Neuronal stem cell (in vitro differentiated cells): ENCODE data around the gene MEGF6.

Experiments
- DNase-seq: peaks from one replicate; pipeline ENCODE4 v3.0.0-alpha.2; 2013; ENCODE audit warnings: low spot score
- H2AFZ ChIP-seq: one replicate; pipeline ENCODE4 v1.6.1; 2013; ENCODE audit warnings: mild to moderate bottlenecking, low read length, inconsistent platforms
- H2AK5ac ChIP-seq: 2 replicates; pipeline ENCODE4 v1.6.1; 2013; ENCODE audit warnings: low read depth, mild to moderate bottlenecking, inconsistent platforms, low read length, moderate library complexity, mixed read lengths
- H2BK120ac ChIP-seq: 2 replicates; pipeline ENCODE4 v1.6.1; 2013; ENCODE audit warnings: low read depth, mild to moderate bottlenecking, inconsistent platforms, low read length, moderate library complexity, mixed read lengths
- H2BK12ac ChIP-seq: one replicate; pipeline ENCODE4 v1.6.1; 2013; ENCODE audit warnings: low read length, inconsistent platforms
- H2BK15ac ChIP-seq: 2 replicates; pipeline ENCODE4 v1.6.1; 2013; ENCODE audit warnings: mild to moderate bottlenecking, low read length, inconsistent platforms, mixed read lengths
- H2BK5ac ChIP-seq: one replicate; pipeline ENCODE4 v1.6.1; 2013; ENCODE audit warnings: inconsistent platforms, mild to moderate bottlenecking, low read length, moderate library complexity
- H3K14ac ChIP-seq: one replicate; pipeline ENCODE4 v1.6.1; 2013; ENCODE audit warnings: low read length, inconsistent platforms
- H3K18ac ChIP-seq: 2 replicates; pipeline ENCODE4 v1.6.1; 2013; ENCODE audit warnings: low read length, inconsistent platforms
- H3K23ac ChIP-seq: 2 replicates; pipeline ENCODE4 v1.6.1; 2013; ENCODE audit warnings: low read depth, mild to moderate bottlenecking, mixed read lengths, low read length, inconsistent platforms; ENCODE audit not compliant: poor library complexity
- H3K27ac ChIP-seq: replicated peaks from 3 replicates; pipeline ENCODE4 v1.5.1; 2013; ENCODE audit warnings: low read length, inconsistent platforms
- H3K27me3 ChIP-seq, 3 experiments: 2 replicates each; pipeline ENCODE4 v1.6.1; 2013; ENCODE audit warnings: low read length in 3 of 3, mild to moderate bottlenecking in 2 of 3, inconsistent platforms in 1 of 3, low read depth in 1 of 3, mixed read lengths in 1 of 3, moderate library complexity in 1 of 3; ENCODE audit not compliant: control insufficient read depth in 3 of 3, insufficient read depth in 3 of 3
- H3K36me3 ChIP-seq, 2 donors: replicated peaks in 1 of 2; 2 replicates each; pipeline ENCODE4 v1.6.1; 2013; ENCODE audit warnings: low read length in 2 of 2; ENCODE audit not compliant: control insufficient read depth in 2 of 2, insufficient read depth in 2 of 2
- H3K4ac ChIP-seq: 2 replicates; pipeline ENCODE4 v1.6.1; 2013; ENCODE audit warnings: inconsistent platforms, mild to moderate bottlenecking, low read length, moderate library complexity
- H3K4me1 ChIP-seq, 2 donors: 1 replicate in 1 of 2; 2 replicates in 1 of 2; pipeline ENCODE4 v1.6.1; 2013; ENCODE audit warnings: low read length in 2 of 2, low read depth in 1 of 2; ENCODE audit not compliant: control insufficient read depth in 2 of 2, insufficient read depth in 1 of 2
- H3K4me2 ChIP-seq: one replicate; pipeline ENCODE4 v1.6.1; 2013; ENCODE audit warnings: mild to moderate bottlenecking, low read length, inconsistent platforms; ENCODE audit not compliant: insufficient read depth, poor library complexity, severe bottlenecking
- H3K4me3 ChIP-seq, 2 donors: 2 replicates each; pipeline ENCODE4 v1.5.1; 2013; ENCODE audit warnings: low read length in 2 of 2, mild to moderate bottlenecking in 2 of 2, inconsistent platforms in 1 of 2, moderate library complexity in 1 of 2
- H3K79me1 ChIP-seq: one replicate; pipeline ENCODE4 v1.6.1; 2013; ENCODE audit warnings: low read depth, mild to moderate bottlenecking, inconsistent platforms, low read length, moderate library complexity
- H3K9ac ChIP-seq: one replicate; pipeline ENCODE4 v1.6.1; 2013; ENCODE audit warnings: mild to moderate bottlenecking, low read depth, low read length, inconsistent platforms; ENCODE audit not compliant: poor library complexity
- H3K9me3 ChIP-seq, 2 donors: replicated peaks in 1 of 2; 2 replicates each; pipeline versions ENCODE3 to v1.6.1; 2013; ENCODE audit warnings: low read length in 2 of 2, mild to moderate bottlenecking in 2 of 2, inconsistent platforms in 1 of 2, low read depth in 1 of 2, mixed read lengths in 1 of 2, moderate library complexity in 1 of 2; ENCODE audit not compliant: control insufficient read depth in 2 of 2, insufficient read depth in 1 of 2
- H4K8ac ChIP-seq: one replicate; pipeline ENCODE4 v1.6.1; 2013; ENCODE audit warnings: low read depth, mild to moderate bottlenecking, inconsistent platforms, low read length, moderate library complexity
- H4K91ac ChIP-seq: one replicate; pipeline ENCODE4 v1.6.1; 2013; ENCODE audit warnings: low read length, low read depth, mild to moderate bottlenecking, inconsistent platforms; ENCODE audit not compliant: poor library complexity
- WGBS, 2 donors: extraction: QIAGEN DNeasy Blood & Tissue Kit; methylation state at CpG; one replicate each; pipeline ENCODE4 v1.1.7; 2013; ENCODE audit warnings: missing lambda C conversion rate in 2 of 2, mixed read lengths in 1 of 2; ENCODE audit not compliant: insufficient read length in 2 of 2, insufficient replicate concordance in 1 of 2; ENCODE audit errors: extremely low coverage in 2 of 2; 5-methylcytosine and 5-hydroxymethylcytosine counted together

The MEGF6 gene

DNA sequence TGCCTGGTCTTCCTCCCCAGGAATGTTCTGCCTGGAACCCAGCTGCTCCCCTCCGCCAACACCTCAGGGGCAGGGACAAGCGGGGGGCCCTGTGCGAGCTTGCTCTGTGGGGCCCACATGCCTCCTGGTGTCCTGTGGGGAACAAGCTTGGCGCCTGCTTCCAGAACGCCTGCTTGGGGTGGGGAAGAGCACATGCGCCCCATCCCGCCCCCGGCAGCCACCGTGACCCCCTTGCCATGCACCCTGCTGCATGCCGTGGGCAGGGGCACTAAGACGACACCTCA, 57.4 kb downstream of the MEGF6 start:
- no peak overlapping the region for H3K4me2 ChIP-seq
- no peak for DNase-seq
- peak overlapping the region; percentile 38 for H3K14ac ChIP-seq
- no CpG with 5 or more reads among the region's 11 CpGs for WGBS, 2 donors
- H3K27ac ChIP-seq: no peak overlapping the region
- no peak overlapping the region for H2BK15ac ChIP-seq
- H2BK12ac ChIP-seq: no peak overlapping the region
- no peak overlapping the region for H2AFZ ChIP-seq
- no peak overlapping the region for H3K23ac ChIP-seq
- no peak overlapping the region for H3K18ac ChIP-seq
- no peaks in the 10 kb centered on the region for H3K36me3 ChIP-seq
- no peaks in the 10 kb centered on the region for H3K27me3 ChIP-seq
- peak overlapping the region; percentile 65 for H4K8ac ChIP-seq
- H2AK5ac ChIP-seq: peak overlapping the region; percentile 63
- no peaks in the 10 kb centered on the region for H3K4me1 ChIP-seq
- peaks cover 0 to 5% of the 10 kb centered on the region in 2 donors for H3K9me3 ChIP-seq
- no peak overlapping the region for H3K9ac ChIP-seq
- no peak overlapping the region for H4K91ac ChIP-seq
- H3K4ac ChIP-seq: no peak overlapping the region
- H3K79me1 ChIP-seq: peaks cover 4% of the 10 kb centered on the region
- H2BK5ac ChIP-seq: no peak overlapping the region
- no peak overlapping the region for H2BK120ac ChIP-seq
- no peak overlapping the region for H3K4me3 ChIP-seq

- H2AK5ac ChIP-seq: peak overlapping the region; percentile 63
- H3K23ac ChIP-seq: no peak overlapping the region
- peaks cover 0 to 1% of the 10 kb centered on the region in 2 donors for H3K9me3 ChIP-seq
- no peak overlapping the region for H3K18ac ChIP-seq
- no peak overlapping the region for H3K4me2 ChIP-seq
- no peak overlapping the region for H4K91ac ChIP-seq
- H3K27ac ChIP-seq: no peak overlapping the region
- no peak for DNase-seq
- no peak overlapping the region for H2AFZ ChIP-seq
- H3K27me3 ChIP-seq: no peaks in the 10 kb centered on the region
- peaks cover 6% of the 10 kb centered on the region for H3K79me1 ChIP-seq
- no CpG with 5 or more reads among the region's 27 CpGs for WGBS, 2 donors
- H2BK120ac ChIP-seq: no peak overlapping the region
- no peak overlapping the region for H3K4me3 ChIP-seq
- H3K14ac ChIP-seq: peak overlapping the region; percentile 71
- H3K9ac ChIP-seq: no peak overlapping the region
- peak overlapping the region; percentile 16 for H2BK12ac ChIP-seq
- no peak overlapping the region for H2BK15ac ChIP-seq
- H4K8ac ChIP-seq: peak overlapping the region; percentile 65
- H3K4me1 ChIP-seq: no peaks in the 10 kb centered on the region
- no peak overlapping the region for H3K4ac ChIP-seq
- no peaks in the 10 kb centered on the region for H3K36me3 ChIP-seq
- no peak overlapping the region for H2BK5ac ChIP-seq
These were observed 58.0 kb downstream of the MEGF6 start for GRCh38 chr1:3553166-3553939.

DNA sequence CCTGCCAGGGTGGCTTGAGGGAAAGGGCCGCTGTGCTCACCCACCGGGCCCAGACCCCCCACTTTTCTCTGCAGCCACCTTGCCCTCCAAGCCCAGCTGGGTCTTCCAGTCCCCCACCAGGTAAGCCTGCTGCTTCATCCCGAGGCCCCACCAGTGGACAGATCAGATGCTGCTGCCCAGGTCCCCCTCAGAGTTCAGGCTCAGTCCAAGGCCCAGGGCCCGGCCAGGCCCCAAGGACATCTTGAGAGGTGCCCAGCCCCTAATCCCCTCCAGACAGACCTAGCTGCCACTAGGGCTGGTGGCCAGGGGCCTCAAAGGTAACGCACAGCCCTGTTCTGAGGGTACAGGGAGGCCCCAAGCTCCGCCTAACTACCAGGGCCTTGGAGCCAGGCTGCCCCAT, 58.6 kb downstream of the MEGF6 start:
- H2AK5ac ChIP-seq: no peak overlapping the region
- H3K4me2 ChIP-seq: no peak overlapping the region
- H2AFZ ChIP-seq: no peak overlapping the region
- H3K79me1 ChIP-seq: peaks cover 6% of the 10 kb centered on the region
- H4K91ac ChIP-seq: no peak overlapping the region
- no peak overlapping the region for H3K4ac ChIP-seq
- H2BK15ac ChIP-seq: no peak overlapping the region
- H3K23ac ChIP-seq: no peak overlapping the region
- no peak overlapping the region for H3K18ac ChIP-seq
- H3K14ac ChIP-seq: no peak overlapping the region
- H2BK5ac ChIP-seq: no peak overlapping the region
- H3K27me3 ChIP-seq: no peaks in the 10 kb centered on the region
- H3K9ac ChIP-seq: no peak overlapping the region
- no peak overlapping the region for H2BK120ac ChIP-seq
- H3K9me3 ChIP-seq: no peaks in the 10 kb centered on the region
- H3K4me1 ChIP-seq: peaks cover 0 to 2% of the 10 kb centered on the region in 2 donors
- DNase-seq: no peak
- H4K8ac ChIP-seq: no peak overlapping the region
- no peak overlapping the region for H2BK12ac ChIP-seq
- WGBS, 2 donors: no CpG with 5 or more reads among the region's 6 CpGs
- H3K36me3 ChIP-seq: no peaks in the 10 kb centered on the region
- no peak overlapping the region for H3K4me3 ChIP-seq
- H3K27ac ChIP-seq: no peak overlapping the region

DNA sequence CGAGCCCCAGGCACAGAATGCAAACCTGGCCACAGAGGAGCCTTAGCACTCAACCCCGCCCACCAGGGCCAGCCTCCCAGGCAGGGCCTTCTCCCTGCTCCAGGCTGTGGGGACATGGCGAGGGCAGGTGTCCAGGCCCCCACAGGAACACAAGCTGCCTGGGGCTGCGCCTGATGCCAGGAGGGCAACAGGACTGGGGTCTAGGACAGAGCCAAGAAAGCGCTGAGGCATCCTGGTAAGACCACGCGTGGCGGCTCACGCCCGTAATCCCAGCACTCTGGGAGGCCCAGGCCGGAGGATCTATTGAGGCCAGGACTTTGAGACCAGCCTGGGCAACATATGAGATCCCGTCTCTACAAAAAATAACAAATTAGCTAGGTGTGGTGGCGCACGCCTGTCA, 59.1 kb downstream of the MEGF6 start:
- Histone ChIP-seq H2BK5ac (no peak overlapping the region), H3K27me3 (no peaks in the 10 kb centered on the region), H3K4ac (no peak overlapping the region), H3K36me3 (no peaks in the 10 kb centered on the region), H3K14ac (peak overlapping the region; percentile 82), H4K8ac (no peak overlapping the region), H3K4me2 (no peak overlapping the region), H2AFZ (no peak overlapping the region), H3K9ac (no peak overlapping the region), H2BK15ac (no peak overlapping the region), H3K4me3 (no peak overlapping the region), H3K27ac (no peak overlapping the region), H3K23ac (no peak overlapping the region), H2BK120ac (no peak overlapping the region), H3K4me1 (peaks cover 0 to 5% of the 10 kb centered on the region in 2 donors), H3K18ac (peak overlapping the region; percentile 52), H4K91ac (no peak overlapping the region), H2AK5ac (peak overlapping the region; percentile 1), H2BK12ac (no peak overlapping the region), H3K79me1 (peaks cover 8% of the 10 kb centered on the region), H3K9me3 (no peaks in the 10 kb centered on the region)
- WGBS, 2 donors: no CpG with 5 or more reads among the region's 14 CpGs
- DNase-seq: no peak
